H9 (cell line): Measurements from ENCODE around the gene FAS. TPM values are rescaled to one million over a fixed set of nuclear protein-coding genes. Genes with fewer than 3 reads are reported as not detected.

ENCODE experiments used
- DNase-seq: peaks from one replicate; pipeline ENCODE4 v3.0.0-alpha.2; 2017
- H2AFZ ChIP-seq: one replicate; pipeline ENCODE4 v1.6.1; 2013; ENCODE audit warnings: mild to moderate bottlenecking, low read length, control low read depth, moderate library complexity
- H2AK5ac ChIP-seq: 2 replicates; pipeline ENCODE4 v1.6.1; 2013; ENCODE audit warnings: low read length, control low read depth, mixed read lengths; ENCODE audit not compliant: insufficient read length
- H2BK120ac ChIP-seq: one replicate; pipeline ENCODE4 v1.6.1; 2013; ENCODE audit warnings: low read depth, mild to moderate bottlenecking, low read length, control low read depth, inconsistent platforms; ENCODE audit not compliant: poor library complexity, severe bottlenecking
- H2BK12ac ChIP-seq: 2 replicates; pipeline ENCODE4 v1.6.1; 2013; ENCODE audit warnings: low read length, control low read depth, mixed read lengths, low read depth; ENCODE audit not compliant: insufficient read length
- H2BK15ac ChIP-seq: 2 replicates; pipeline ENCODE4 v1.6.1; 2013; ENCODE audit warnings: low read depth, low read length, control low read depth
- H2BK20ac ChIP-seq: one replicate; pipeline ENCODE4 v1.6.1; 2013; ENCODE audit warnings: low read depth, mild to moderate bottlenecking, low read length, control low read depth, inconsistent platforms; ENCODE audit not compliant: poor library complexity, severe bottlenecking
- H2BK5ac ChIP-seq: 2 replicates; pipeline ENCODE4 v1.6.1; 2013; ENCODE audit warnings: low read length, control low read depth, mixed read lengths; ENCODE audit not compliant: insufficient read length
- H3K14ac ChIP-seq: 2 replicates; pipeline ENCODE4 v1.6.1; 2013; ENCODE audit warnings: low read length, control low read depth; ENCODE audit not compliant: insufficient read depth
- H3K18ac ChIP-seq: 2 replicates; pipeline ENCODE4 v1.6.1; 2013; ENCODE audit warnings: low read depth, mild to moderate bottlenecking, mixed read lengths, low read length, control low read depth; ENCODE audit not compliant: insufficient read length
- H3K23ac ChIP-seq: 2 replicates; pipeline ENCODE4 v1.6.1; 2013; ENCODE audit warnings: low read length, control low read depth, mixed read lengths, low read depth; ENCODE audit not compliant: insufficient read length
- H3K23me2 ChIP-seq: 2 replicates; pipeline ENCODE4 v1.6.1; 2013; ENCODE audit warnings: low read depth, mild to moderate bottlenecking, mixed read lengths, low read length, control low read depth; ENCODE audit not compliant: insufficient read length, poor library complexity, severe bottlenecking
- H3K27ac ChIP-seq: 2 replicates; pipeline ENCODE4 v1.5.1; 2013; ENCODE audit warnings: low read length, control low read depth, mixed read lengths, low read depth; ENCODE audit not compliant: insufficient read length
- H3K27me3 ChIP-seq: 2 replicates; pipeline ENCODE4 v1.6.1; 2013; ENCODE audit warnings: low read length, control low read depth, inconsistent platforms; ENCODE audit not compliant: insufficient read depth
- H3K4ac ChIP-seq: 2 replicates; pipeline ENCODE4 v1.6.1; 2013; ENCODE audit warnings: low read depth, mild to moderate bottlenecking, control low read depth, inconsistent platforms, low read length, moderate library complexity
- H3K4me1 ChIP-seq: 2 replicates; pipeline ENCODE4 v1.6.1; 2013; ENCODE audit warnings: low read length, control low read depth, inconsistent platforms; ENCODE audit not compliant: insufficient read depth
- H3K4me2 ChIP-seq: 2 replicates; pipeline ENCODE4 v1.6.1; 2013; ENCODE audit warnings: low read length, control low read depth, mixed read lengths; ENCODE audit not compliant: insufficient read length, insufficient read depth
- H3K56ac ChIP-seq: 2 replicates; pipeline ENCODE4 v1.6.1; 2013; ENCODE audit warnings: low read depth, mild to moderate bottlenecking, mixed read lengths, low read length, control low read depth; ENCODE audit not compliant: insufficient read length
- H3K79me1 ChIP-seq: 2 replicates; pipeline ENCODE4 v1.6.1; 2013; ENCODE audit warnings: low read depth, mild to moderate bottlenecking, moderate library complexity, low read length, control low read depth, inconsistent platforms; ENCODE audit not compliant: insufficient read depth, poor library complexity, severe bottlenecking
- H3K79me2 ChIP-seq: 2 replicates; pipeline ENCODE4 v1.6.1; 2013; ENCODE audit warnings: low read length, control low read depth, inconsistent platforms; ENCODE audit not compliant: insufficient read depth
- H3K9ac ChIP-seq: 2 replicates; pipeline ENCODE4 v1.6.1; 2013; ENCODE audit warnings: low read length, control low read depth, mixed read lengths; ENCODE audit not compliant: insufficient read length; ENCODE audit errors: extremely low read depth
- H3K9me3 ChIP-seq: one replicate; pipeline ENCODE4 v1.6.1; 2013; ENCODE audit warnings: low read depth, low read length, inconsistent platforms; ENCODE audit not compliant: control insufficient read depth
- H3T11ph ChIP-seq: one replicate; pipeline ENCODE4 v1.6.1; 2013; ENCODE audit warnings: mild to moderate bottlenecking, low read length, control low read depth, inconsistent platforms
- H4K20me1 ChIP-seq: one replicate; pipeline ENCODE4 v1.6.1; 2013; ENCODE audit not compliant: control insufficient read depth, insufficient read length, insufficient read depth
- H4K5ac ChIP-seq: 2 replicates; pipeline ENCODE4 v1.6.1; 2013; ENCODE audit warnings: low read depth, mild to moderate bottlenecking, mixed read lengths, low read length, control low read depth; ENCODE audit not compliant: insufficient read length
- H4K8ac ChIP-seq: replicated peaks from 2 replicates; pipeline ENCODE4 v1.6.1; 2013; ENCODE audit warnings: low read length, control low read depth, mixed read lengths, low read depth; ENCODE audit not compliant: insufficient read length
- H4K91ac ChIP-seq: 2 replicates; pipeline ENCODE4 v1.6.1; 2013; ENCODE audit warnings: low read depth, mild to moderate bottlenecking, moderate library complexity, mixed read lengths, low read length, control low read depth; ENCODE audit not compliant: insufficient read length
- H3K27ac Mint-ChIP-seq, 3 experiments: 2 replicates in 2 of 3; 3 replicates in 1 of 3; pipeline ENCODE4 v1.8.0; 2020 to 2021; ENCODE audit warnings: mixed read lengths in 3 of 3, mild to moderate bottlenecking in 1 of 3, moderate library complexity in 1 of 3
- H3K27me3 Mint-ChIP-seq: 2 replicates; pipeline ENCODE4 v1.8.0; 2021; ENCODE audit warnings: low read depth, mild to moderate bottlenecking, moderate library complexity, mixed read lengths
- H3K36me3 Mint-ChIP-seq, 3 experiments: 2 replicates in 2 of 3; 3 replicates in 1 of 3; pipeline ENCODE4 v1.8.0; 2020 to 2021; ENCODE audit warnings: low read depth in 3 of 3, mixed read lengths in 3 of 3; ENCODE audit not compliant: insufficient read depth in 1 of 3
- H3K4me1 Mint-ChIP-seq, 2 experiments: 2 replicates each; pipeline ENCODE4 v1.8.0; 2020; ENCODE audit warnings: mixed read lengths in 2 of 2
- H3K4me3 Mint-ChIP-seq, 2 experiments: 2 replicates in 1 of 2; 3 replicates in 1 of 2; pipeline ENCODE4 v1.8.0; 2020 to 2021; ENCODE audit warnings: mild to moderate bottlenecking in 2 of 2, mixed read lengths in 2 of 2, moderate library complexity in 1 of 2
- H3K9me3 Mint-ChIP-seq, 2 experiments: 2 replicates in 1 of 2; 3 replicates in 1 of 2; pipeline ENCODE4 v1.8.0; 2020; ENCODE audit warnings: mild to moderate bottlenecking in 2 of 2, mixed read lengths in 2 of 2, moderate library complexity in 1 of 2
- CTCF ChIP-seq: fragments of 200-600 bp; sonication (generic); conservative IDR thresholded peaks from 3 replicates; pipeline ENCODE4 v1.8.0; 2021; ENCODE audit warnings: antibody characterized with exemption, mild to moderate bottlenecking
- WGBS: extraction: QIAGEN DNeasy Blood & Tissue Kit; methylation state at CpG from one replicate; pipeline ENCODE4 v1.1.7; 2013; ENCODE audit warnings: missing lambda C conversion rate, low lambda C conversion rate, mixed read lengths; ENCODE audit not compliant: insufficient read length; ENCODE audit errors: extremely low coverage; 5-methylcytosine and 5-hydroxymethylcytosine counted together
- total RNA-seq: library from RNA; stranded (reverse); gene quantifications from 2 replicates; pipeline ENCODE4 v1.2.1, GENCODE V29; 2021

Gene FAS
- total RNA-seq, 1 experiment from 2014 or later = 3.0 TPM

DNA sequence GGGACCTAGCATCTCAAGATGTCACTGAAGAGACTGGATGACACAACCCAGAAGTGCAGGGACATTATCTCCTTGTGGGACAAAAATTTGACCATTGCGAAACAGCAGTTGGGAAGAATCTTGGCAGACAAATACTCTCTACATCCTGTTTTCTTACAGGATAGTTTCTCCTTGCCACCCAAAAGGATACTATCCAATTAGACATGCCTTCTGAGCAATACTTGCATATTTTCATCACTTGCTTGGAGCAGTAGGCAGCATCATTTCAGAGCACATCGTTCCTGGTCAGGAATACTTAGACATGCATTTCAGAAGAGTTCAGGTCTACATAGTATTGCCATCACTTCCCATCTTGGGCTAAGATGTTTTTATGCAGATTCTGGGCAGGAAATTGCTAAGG lies 56.8 kb downstream of the FAS start:
- H3K4me1 Mint-ChIP-seq = peaks cover 15% of the 10 kb centered on the region in 2 experiments
- Histone ChIP-seq H2BK5ac (no peak overlapping the region), H4K8ac (no peak overlapping the region), H3K4me1 (no peaks in the 10 kb centered on the region; the same call in 1 of the 2 replicates), H3K18ac (no peak overlapping the region), H3K56ac (no peak overlapping the region), H2AFZ (no peak overlapping the region), H2BK120ac (no peak overlapping the region), H2AK5ac (no peak overlapping the region), H3K4me2 (no peak overlapping the region), H3K23ac (no peak overlapping the region), H3K27ac (no peak overlapping the region), H2BK15ac (no peak overlapping the region), H4K20me1 (no peaks in the 10 kb centered on the region), H4K5ac (no peak overlapping the region), H3K4ac (no peak overlapping the region), H3K27me3 (no peaks in the 10 kb centered on the region), H3T11ph (no peak overlapping the region), H3K14ac (no peak overlapping the region), H3K79me1 (no peaks in the 10 kb centered on the region), H2BK12ac (no peak overlapping the region), H3K23me2 (no peaks in the 10 kb centered on the region), H3K9ac (no peak overlapping the region), H3K79me2 (no peaks in the 10 kb centered on the region), H3K9me3 (no peaks in the 10 kb centered on the region), H2BK20ac (no peak overlapping the region), H4K91ac (no peak overlapping the region)
- DNase-seq = no peak
- H3K27ac Mint-ChIP-seq = no peak overlapping the region; a peak in 1 of 7 replicates
- H3K4me3 Mint-ChIP-seq = no peak overlapping the region
- H3K27me3 Mint-ChIP-seq = no peaks in the 10 kb centered on the region
- no CpG with 5 or more reads among the region's 2 CpGs for WGBS
- no peaks in the 10 kb centered on the region for H3K36me3 Mint-ChIP-seq
- TF ChIP-seq CTCF = no peak
- no peaks in the 10 kb centered on the region for H3K9me3 Mint-ChIP-seq
